ENCODE results near the gene PRLH. TPM values are rescaled to one million over a fixed set of nuclear protein-coding genes. Genes with fewer than 3 reads are reported as not detected.
"Not testable (repeated sequence)": the region's sequence is repeated elsewhere in the genome, so short reads cannot be mapped to it uniquely, and the experiment has no call there.

PRLH gene
- total RNA-seq, 1 donor from 2014 or later: not detected

DNA sequence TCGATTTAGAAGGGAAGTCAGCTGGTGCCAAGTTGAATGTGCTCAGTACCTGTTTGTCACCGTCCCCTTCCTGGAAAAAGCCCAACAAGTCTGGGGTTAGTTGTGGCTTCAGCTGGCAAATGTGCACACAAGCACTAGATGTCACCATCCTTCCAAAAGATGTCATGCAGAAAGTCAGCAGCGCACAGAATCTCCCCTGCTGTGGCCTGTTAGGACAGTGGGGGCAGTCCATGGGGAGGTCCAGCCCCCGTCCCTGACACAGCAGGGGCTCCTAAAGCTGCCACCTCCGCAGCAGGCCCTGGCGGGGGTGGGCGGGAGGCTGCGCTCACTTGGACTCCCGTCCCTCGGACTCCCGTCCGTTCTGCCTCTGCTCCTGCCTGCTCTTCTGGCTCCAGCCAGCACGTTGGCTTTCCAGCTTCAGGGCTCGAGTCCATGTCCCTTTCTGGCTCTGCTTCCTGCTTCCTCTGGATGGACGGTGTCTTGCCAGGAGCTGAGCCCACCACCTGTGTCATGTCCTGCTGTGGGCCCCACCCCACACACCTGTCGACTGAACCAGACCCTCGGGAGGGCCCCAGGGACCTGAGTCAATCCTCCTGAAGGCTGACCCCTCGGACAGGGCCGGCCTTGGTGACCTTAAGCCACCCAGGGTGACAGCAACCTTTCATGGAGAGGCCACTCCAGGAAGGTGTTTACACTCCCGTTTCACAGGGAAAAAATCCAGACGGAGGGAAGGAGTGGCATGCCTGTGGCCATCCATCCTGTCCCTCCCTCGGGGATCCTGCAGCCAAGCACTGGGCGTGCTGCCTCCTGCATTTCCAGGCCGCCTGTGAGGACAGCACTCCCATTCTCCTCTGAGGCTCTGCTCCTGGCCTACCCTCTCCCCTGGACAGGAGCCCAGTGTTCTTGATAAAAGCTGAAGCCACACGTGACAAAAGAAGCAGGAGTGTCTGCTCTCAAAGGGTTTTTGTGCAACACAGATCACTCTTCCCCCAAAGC, 15.7 kb downstream of the PRLH start:
- peak; percentile 44 for DNase-seq (ENCODE audit: low read depth, low spot score)

DNA sequence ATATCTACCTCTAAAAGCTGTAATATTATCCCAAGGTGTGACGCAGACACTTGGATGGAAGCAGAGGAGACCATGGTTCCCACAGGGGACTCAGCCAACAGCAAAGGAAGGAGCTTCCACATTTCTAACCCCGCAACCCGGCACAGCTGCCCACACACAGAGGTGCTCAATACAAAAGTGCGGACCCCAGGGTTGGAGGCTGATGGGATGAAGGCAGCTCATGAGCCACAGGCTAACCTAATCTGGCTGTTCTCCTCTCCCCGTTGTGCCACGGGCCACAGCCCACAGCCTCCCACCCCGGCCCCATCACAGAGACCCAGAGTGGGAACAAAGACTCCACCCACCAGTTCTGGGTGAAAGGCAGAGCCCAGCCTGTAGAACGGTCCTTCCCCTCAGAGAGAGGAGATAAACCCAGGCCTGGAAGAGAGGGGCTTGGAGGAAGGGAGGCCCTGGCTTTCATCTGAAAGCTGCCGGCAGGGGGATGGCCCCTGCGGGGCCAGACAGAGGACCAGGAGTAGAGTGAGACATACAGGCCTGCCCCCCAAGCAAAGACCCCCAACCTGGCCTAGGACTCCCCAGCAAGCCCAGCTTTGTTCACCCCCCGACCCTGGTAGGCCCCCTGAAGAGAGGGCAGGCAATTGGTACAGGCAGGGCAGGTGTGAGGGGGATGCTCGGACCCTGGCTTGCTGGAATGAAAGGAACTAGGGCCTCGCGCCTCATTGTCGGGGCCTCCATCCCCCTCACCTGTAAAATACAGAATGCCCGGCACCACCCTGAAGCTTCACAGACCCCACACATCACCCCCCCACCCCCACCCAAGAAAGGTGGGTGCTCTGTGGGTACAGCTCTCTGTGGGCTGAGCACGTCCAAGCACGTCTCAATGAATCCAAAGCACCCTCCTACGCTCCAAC, 17.3 kb downstream of the PRLH start:
- no peak for DNase-seq (ENCODE audit: low read depth, low spot score)

DNA sequence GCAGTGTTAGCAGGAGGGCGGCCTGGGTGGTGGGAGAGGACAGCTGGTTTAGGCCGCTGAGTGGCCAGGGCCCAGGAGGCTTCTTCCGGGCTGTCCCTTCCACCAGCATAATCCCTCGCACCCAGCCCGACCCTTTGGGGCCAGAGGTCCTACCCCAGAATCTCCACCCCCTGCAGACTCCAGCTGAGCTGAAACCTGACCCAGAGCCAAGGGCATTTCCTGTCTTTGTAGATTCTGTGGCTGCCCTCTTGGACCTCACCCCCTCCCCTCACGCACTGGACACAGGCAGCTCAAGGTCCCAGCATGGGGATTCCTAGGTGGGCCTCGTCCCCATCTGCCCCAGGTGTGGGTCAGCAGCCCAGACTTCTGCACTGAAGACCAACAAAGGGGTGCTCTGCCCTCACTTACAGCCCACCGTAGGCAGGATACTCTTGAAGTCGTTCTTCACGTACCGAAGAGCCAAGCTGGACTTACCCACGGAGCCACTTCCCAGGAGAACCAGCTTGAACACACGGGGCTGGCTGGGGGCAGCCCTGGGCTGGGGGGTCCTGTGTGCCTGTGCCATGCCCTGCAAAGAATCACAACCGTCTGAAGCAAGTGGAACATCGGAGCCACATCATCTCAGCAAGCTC, 19.3 kb downstream of the PRLH start:
- DNase-seq (ENCODE audit: low read depth, low spot score): no peak

GRCh38 chr2:237588044-237588696, 21.8 kb downstream of the PRLH start:
- DNase-seq (ENCODE audit: low read depth, low spot score): no peak

DNA sequence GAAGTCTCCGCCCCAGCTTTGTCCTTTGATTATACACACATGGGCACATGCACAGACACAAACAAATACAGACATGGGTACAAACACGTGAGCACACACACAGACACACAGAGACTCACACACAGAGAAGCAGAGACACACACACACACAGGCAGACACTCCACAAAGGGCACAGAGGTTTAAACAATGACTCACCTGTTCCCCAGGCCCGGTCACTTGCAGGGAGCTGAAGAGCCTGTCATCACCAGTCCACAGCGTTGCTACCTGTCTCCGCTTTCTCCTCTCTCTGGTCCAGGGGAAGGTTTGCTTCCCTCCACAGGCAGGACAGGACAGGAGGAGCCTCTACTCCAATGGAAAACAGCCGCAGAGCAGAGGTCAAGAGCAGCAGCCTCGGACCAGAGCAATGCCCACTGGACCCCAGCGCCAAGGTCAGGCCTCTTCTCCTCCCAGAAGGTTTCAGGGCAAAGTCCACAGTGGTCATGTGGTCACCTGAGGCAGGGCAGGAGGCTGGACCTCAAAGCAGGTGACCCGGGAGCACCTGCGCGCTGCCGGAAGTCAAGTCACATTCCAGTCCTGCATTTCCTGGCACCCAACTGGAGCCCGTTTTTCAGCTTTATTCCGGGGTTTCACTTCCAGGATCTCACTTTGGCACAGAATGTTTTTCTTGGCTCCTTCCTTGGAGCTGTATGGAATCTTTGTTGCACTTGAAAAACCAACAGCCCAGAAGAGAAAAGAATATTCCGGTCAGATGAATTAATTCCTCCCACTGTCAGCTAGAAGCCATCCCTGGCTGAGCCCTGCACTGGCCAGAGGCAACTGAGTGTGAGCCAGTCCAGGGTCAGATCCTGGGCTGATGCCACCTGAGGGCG, 24.1 kb downstream of the PRLH start, which contains the start of gene RAB17:
RAB17 (minus strand) TSS at position 463 of the 869 bp plus-strand sequence. CDS start 4,580 bp downstream, outside the sequence.
- DNase-seq (ENCODE audit: low read depth, low spot score): no peak

GRCh38 chr2:237591141-237591881, 24.9 kb downstream of the PRLH start:
- no peak for DNase-seq (ENCODE audit: low read depth, low spot score)

DNA sequence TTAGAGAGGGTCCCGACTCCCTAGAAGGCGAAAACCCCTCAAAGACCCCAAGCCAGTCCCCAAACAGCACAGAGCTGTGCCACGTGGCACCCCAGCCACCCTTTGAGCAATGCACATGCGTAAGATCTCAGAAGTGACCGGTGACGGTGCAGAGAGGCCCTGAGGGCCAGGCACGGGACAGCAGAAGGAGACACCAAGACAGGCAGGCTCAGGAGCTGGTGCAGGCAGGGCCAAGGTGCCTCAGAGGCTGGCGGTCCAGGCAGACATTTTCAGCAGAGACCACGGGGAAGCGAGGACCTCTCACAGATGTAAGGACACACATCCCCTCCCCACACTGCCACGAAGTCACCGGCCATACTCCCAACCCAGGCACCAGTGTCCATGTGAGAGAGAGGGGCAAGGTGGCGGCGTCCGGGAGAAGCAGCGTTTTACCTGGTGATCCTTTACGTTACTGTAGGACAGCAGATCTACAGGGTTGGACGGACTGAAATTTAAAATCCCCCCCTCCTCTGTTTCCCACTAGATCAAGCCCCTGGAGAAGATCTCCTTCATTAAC, 26.1 kb downstream of the PRLH start:
- no peak for DNase-seq (ENCODE audit: low read depth, low spot score)

- no peak for DNase-seq (ENCODE audit: low read depth, low spot score)
Observed at GRCh38 chr2:237593036-237593435, 26.7 kb downstream of the PRLH start.

- DNase-seq (ENCODE audit: low read depth, low spot score): no peak
Observed at GRCh38 chr2:237593596-237594320, 27.4 kb downstream of the PRLH start.

- DNase-seq (ENCODE audit: low read depth, low spot score): no peak
Observed at GRCh38 chr2:237594514-237594871, 28.1 kb downstream of the PRLH start.

GRCh38 chr2:237595829-237596519, 29.6 kb downstream of the PRLH start:
- DNase-seq (ENCODE audit: low read depth, low spot score): not testable (repeated sequence)

GRCh38 chr2:237596520-237597195, 30.3 kb downstream of the PRLH start:
- DNase-seq (ENCODE audit: low read depth, low spot score): no peak

DNA sequence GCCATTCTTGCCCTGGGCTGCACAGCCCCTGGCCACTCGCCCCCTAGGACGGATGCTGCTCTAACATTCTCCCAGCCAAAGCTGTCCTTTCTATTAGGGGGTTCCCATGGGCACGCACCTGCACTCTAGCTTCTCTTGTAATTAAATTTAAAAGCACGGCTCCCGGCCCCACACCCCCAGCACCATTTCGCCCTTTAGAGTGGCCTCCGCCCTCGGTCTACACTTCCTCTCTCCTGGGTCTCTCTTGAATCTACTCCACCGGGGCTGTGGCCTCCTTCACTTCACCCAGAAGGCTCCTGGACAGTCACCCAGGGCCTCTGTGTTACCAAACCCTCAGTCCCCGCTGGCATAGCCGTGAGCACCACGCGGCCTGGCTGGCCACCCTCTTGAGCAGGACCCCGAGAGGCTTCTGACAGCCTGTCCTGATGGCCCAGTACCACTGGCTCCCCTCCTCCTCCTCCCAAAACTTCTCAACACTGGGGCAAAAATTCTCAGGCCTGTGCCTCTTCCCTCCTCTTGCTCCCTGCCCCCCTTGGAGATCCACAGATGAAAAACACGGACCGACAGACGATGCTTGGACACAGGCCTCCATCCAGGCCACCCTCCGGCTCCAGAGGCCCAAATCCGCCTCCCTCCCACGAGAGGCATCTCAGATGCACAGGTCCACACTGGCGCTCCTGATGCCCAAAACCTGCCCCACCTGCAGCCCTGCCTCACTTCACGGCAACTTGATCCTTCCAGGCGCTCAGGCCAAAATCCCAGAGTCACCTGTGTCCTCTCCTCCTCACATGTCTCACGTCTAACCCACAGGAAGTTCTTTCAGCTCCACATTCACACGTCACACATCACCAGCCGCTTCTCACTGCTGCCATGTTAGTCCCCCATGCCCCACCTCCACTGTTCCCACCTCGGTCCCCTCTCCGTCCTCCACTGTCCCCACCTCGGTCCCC, 31.1 kb downstream of the PRLH start:
- no peak for DNase-seq (ENCODE audit: low read depth, low spot score)

- no peak for DNase-seq (ENCODE audit: low read depth, low spot score)
Observed at GRCh38 chr2:237598468-237599208, 32.3 kb downstream of the PRLH start.

GRCh38 chr2:237599465-237600110, 33.2 kb downstream of the PRLH start:
- no peak for DNase-seq (ENCODE audit: low read depth, low spot score)
